Neuronal stem cell (in vitro differentiated cells): ENCODE results near the gene ITPR2.

Experiments
- DNase-seq: peaks from one replicate; pipeline ENCODE4 v3.0.0-alpha.2; 2013; ENCODE audit warnings: low spot score
- H2AFZ ChIP-seq: one replicate; pipeline ENCODE4 v1.6.1; 2013; ENCODE audit warnings: mild to moderate bottlenecking, low read length, inconsistent platforms
- H2AK5ac ChIP-seq: 2 replicates; pipeline ENCODE4 v1.6.1; 2013; ENCODE audit warnings: low read depth, mild to moderate bottlenecking, inconsistent platforms, low read length, moderate library complexity, mixed read lengths
- H2BK120ac ChIP-seq: 2 replicates; pipeline ENCODE4 v1.6.1; 2013; ENCODE audit warnings: low read depth, mild to moderate bottlenecking, inconsistent platforms, low read length, moderate library complexity, mixed read lengths
- H2BK12ac ChIP-seq: one replicate; pipeline ENCODE4 v1.6.1; 2013; ENCODE audit warnings: low read length, inconsistent platforms
- H2BK15ac ChIP-seq: 2 replicates; pipeline ENCODE4 v1.6.1; 2013; ENCODE audit warnings: mild to moderate bottlenecking, low read length, inconsistent platforms, mixed read lengths
- H2BK5ac ChIP-seq: one replicate; pipeline ENCODE4 v1.6.1; 2013; ENCODE audit warnings: inconsistent platforms, mild to moderate bottlenecking, low read length, moderate library complexity
- H3K14ac ChIP-seq: one replicate; pipeline ENCODE4 v1.6.1; 2013; ENCODE audit warnings: low read length, inconsistent platforms
- H3K18ac ChIP-seq: 2 replicates; pipeline ENCODE4 v1.6.1; 2013; ENCODE audit warnings: low read length, inconsistent platforms
- H3K23ac ChIP-seq: 2 replicates; pipeline ENCODE4 v1.6.1; 2013; ENCODE audit warnings: low read depth, mild to moderate bottlenecking, mixed read lengths, low read length, inconsistent platforms; ENCODE audit not compliant: poor library complexity
- H3K27ac ChIP-seq: replicated peaks from 3 replicates; pipeline ENCODE4 v1.5.1; 2013; ENCODE audit warnings: low read length, inconsistent platforms
- H3K27me3 ChIP-seq, 3 experiments: 2 replicates each; pipeline ENCODE4 v1.6.1; 2013; ENCODE audit warnings: low read length in 3 of 3, mild to moderate bottlenecking in 2 of 3, inconsistent platforms in 1 of 3, low read depth in 1 of 3, mixed read lengths in 1 of 3, moderate library complexity in 1 of 3; ENCODE audit not compliant: control insufficient read depth in 3 of 3, insufficient read depth in 3 of 3
- H3K36me3 ChIP-seq, 2 donors: replicated peaks in 1 of 2; 2 replicates each; pipeline ENCODE4 v1.6.1; 2013; ENCODE audit warnings: low read length in 2 of 2; ENCODE audit not compliant: control insufficient read depth in 2 of 2, insufficient read depth in 2 of 2
- H3K4ac ChIP-seq: 2 replicates; pipeline ENCODE4 v1.6.1; 2013; ENCODE audit warnings: inconsistent platforms, mild to moderate bottlenecking, low read length, moderate library complexity
- H3K4me1 ChIP-seq, 2 donors: 1 replicate in 1 of 2; 2 replicates in 1 of 2; pipeline ENCODE4 v1.6.1; 2013; ENCODE audit warnings: low read length in 2 of 2, low read depth in 1 of 2; ENCODE audit not compliant: control insufficient read depth in 2 of 2, insufficient read depth in 1 of 2
- H3K4me2 ChIP-seq: one replicate; pipeline ENCODE4 v1.6.1; 2013; ENCODE audit warnings: mild to moderate bottlenecking, low read length, inconsistent platforms; ENCODE audit not compliant: insufficient read depth, poor library complexity, severe bottlenecking
- H3K4me3 ChIP-seq, 2 donors: 2 replicates each; pipeline ENCODE4 v1.5.1; 2013; ENCODE audit warnings: low read length in 2 of 2, mild to moderate bottlenecking in 2 of 2, inconsistent platforms in 1 of 2, moderate library complexity in 1 of 2
- H3K79me1 ChIP-seq: one replicate; pipeline ENCODE4 v1.6.1; 2013; ENCODE audit warnings: low read depth, mild to moderate bottlenecking, inconsistent platforms, low read length, moderate library complexity
- H3K9ac ChIP-seq: one replicate; pipeline ENCODE4 v1.6.1; 2013; ENCODE audit warnings: mild to moderate bottlenecking, low read depth, low read length, inconsistent platforms; ENCODE audit not compliant: poor library complexity
- H3K9me3 ChIP-seq, 2 donors: replicated peaks in 1 of 2; 2 replicates each; pipeline versions ENCODE3 to v1.6.1; 2013; ENCODE audit warnings: low read length in 2 of 2, mild to moderate bottlenecking in 2 of 2, inconsistent platforms in 1 of 2, low read depth in 1 of 2, mixed read lengths in 1 of 2, moderate library complexity in 1 of 2; ENCODE audit not compliant: control insufficient read depth in 2 of 2, insufficient read depth in 1 of 2
- H4K8ac ChIP-seq: one replicate; pipeline ENCODE4 v1.6.1; 2013; ENCODE audit warnings: low read depth, mild to moderate bottlenecking, inconsistent platforms, low read length, moderate library complexity
- H4K91ac ChIP-seq: one replicate; pipeline ENCODE4 v1.6.1; 2013; ENCODE audit warnings: low read length, low read depth, mild to moderate bottlenecking, inconsistent platforms; ENCODE audit not compliant: poor library complexity
- WGBS, 2 donors: extraction: QIAGEN DNeasy Blood & Tissue Kit; methylation state at CpG; one replicate each; pipeline ENCODE4 v1.1.7; 2013; ENCODE audit warnings: missing lambda C conversion rate in 2 of 2, mixed read lengths in 1 of 2; ENCODE audit not compliant: insufficient read length in 2 of 2, insufficient replicate concordance in 1 of 2; ENCODE audit errors: extremely low coverage in 2 of 2; 5-methylcytosine and 5-hydroxymethylcytosine counted together

Gene ITPR2

DNA sequence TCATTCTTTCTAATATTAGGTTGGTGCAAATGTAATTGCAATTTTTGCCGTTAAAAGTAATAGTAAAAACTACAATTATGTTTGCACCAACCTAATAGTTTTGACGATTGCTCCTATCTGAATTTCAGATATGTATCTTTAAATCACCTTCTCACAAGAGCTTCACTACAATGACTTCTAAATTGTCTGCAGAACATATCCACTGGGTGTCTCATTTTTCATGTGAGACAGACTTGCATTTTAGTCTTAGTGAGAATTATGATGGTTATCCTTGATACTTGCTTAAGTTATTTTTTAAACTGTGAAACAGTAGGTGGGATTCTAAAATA is 84.6 kb downstream of the ITPR2 start:
- H3K14ac ChIP-seq = no peak overlapping the region
- no peak overlapping the region for H3K4ac ChIP-seq
- WGBS, 2 donors = no CpG with 5 or more reads among the region's 2 CpGs
- peaks cover 0 to 16% of the 10 kb centered on the region in 2 donors for H3K4me1 ChIP-seq
- DNase-seq = no peak
- no peak overlapping the region for H2BK12ac ChIP-seq
- no peak overlapping the region for H2BK120ac ChIP-seq
- H2AFZ ChIP-seq = no peak overlapping the region
- no peak overlapping the region for H4K8ac ChIP-seq
- no peaks in the 10 kb centered on the region for H3K36me3 ChIP-seq
- no peak overlapping the region for H3K4me2 ChIP-seq
- H3K4me3 ChIP-seq = no peak overlapping the region
- H3K27ac ChIP-seq = no peak overlapping the region
- H3K9ac ChIP-seq = no peak overlapping the region
- no peak overlapping the region for H2AK5ac ChIP-seq
- no peak overlapping the region for H3K23ac ChIP-seq
- H3K9me3 ChIP-seq = no peaks in the 10 kb centered on the region
- no peaks in the 10 kb centered on the region for H3K27me3 ChIP-seq
- no peak overlapping the region for H2BK5ac ChIP-seq
- H3K79me1 ChIP-seq = no peaks in the 10 kb centered on the region
- H4K91ac ChIP-seq = no peak overlapping the region
- no peak overlapping the region for H2BK15ac ChIP-seq
- H3K18ac ChIP-seq = no peak overlapping the region

GRCh38 chr12:26746121-26746714 is 86.8 kb downstream of the ITPR2 start:
- H3K27me3 ChIP-seq = no peaks in the 10 kb centered on the region
- H3K18ac ChIP-seq = no peak overlapping the region
- no peak overlapping the region for H3K4ac ChIP-seq
- H4K8ac ChIP-seq = no peak overlapping the region
- no peak overlapping the region for H3K9ac ChIP-seq
- H2BK120ac ChIP-seq = no peak overlapping the region
- H3K14ac ChIP-seq = no peak overlapping the region
- no peak overlapping the region for H2AK5ac ChIP-seq
- H3K4me1 ChIP-seq = peaks cover 0 to 16% of the 10 kb centered on the region in 2 donors
- no CpG with 5 or more reads among the region's 4 CpGs for WGBS, 2 donors
- H3K79me1 ChIP-seq = no peaks in the 10 kb centered on the region
- no peak overlapping the region for H3K27ac ChIP-seq
- H3K4me3 ChIP-seq = no peak overlapping the region
- H3K23ac ChIP-seq = no peak overlapping the region
- no peaks in the 10 kb centered on the region for H3K36me3 ChIP-seq
- no peak overlapping the region for H2BK15ac ChIP-seq
- no peak overlapping the region for H3K4me2 ChIP-seq
- H3K9me3 ChIP-seq = no peaks in the 10 kb centered on the region
- H2BK12ac ChIP-seq = no peak overlapping the region
- no peak for DNase-seq
- H4K91ac ChIP-seq = no peak overlapping the region
- H2BK5ac ChIP-seq = no peak overlapping the region
- H2AFZ ChIP-seq = peak overlapping the region; percentile 13

- H2BK120ac ChIP-seq = no peak overlapping the region
- H3K4ac ChIP-seq = no peak overlapping the region
- H2AFZ ChIP-seq = peak overlapping the region; percentile 14
- no peak overlapping the region for H3K4me3 ChIP-seq
- H4K91ac ChIP-seq = no peak overlapping the region
- no peaks in the 10 kb centered on the region for H3K9me3 ChIP-seq
- no peak overlapping the region for H4K8ac ChIP-seq
- H2AK5ac ChIP-seq = no peak overlapping the region
- H3K27me3 ChIP-seq = no peaks in the 10 kb centered on the region
- H3K14ac ChIP-seq = no peak overlapping the region
- no peaks in the 10 kb centered on the region for H3K36me3 ChIP-seq
- no peak overlapping the region for H3K4me2 ChIP-seq
- no peaks in the 10 kb centered on the region for H3K79me1 ChIP-seq
- no peak overlapping the region for H2BK12ac ChIP-seq
- no CpG with 5 or more reads among the region's 8 CpGs for WGBS, 2 donors
- DNase-seq = no peak
- H3K9ac ChIP-seq = no peak overlapping the region
- H3K4me1 ChIP-seq = peaks cover 0 to 16% of the 10 kb centered on the region in 2 donors
- no peak overlapping the region for H2BK15ac ChIP-seq
- H3K27ac ChIP-seq = no peak overlapping the region
- H3K18ac ChIP-seq = no peak overlapping the region
- no peak overlapping the region for H3K23ac ChIP-seq
- H2BK5ac ChIP-seq = no peak overlapping the region
Measured at GRCh38 chr12:26744697-26745440, 88.1 kb downstream of the ITPR2 start.

- H3K4me1 ChIP-seq = peaks cover 0 to 16% of the 10 kb centered on the region in 2 donors
- no peak overlapping the region for H2BK120ac ChIP-seq
- H3K4me3 ChIP-seq = no peak overlapping the region
- H3K4me2 ChIP-seq = no peak overlapping the region
- H3K79me1 ChIP-seq = no peaks in the 10 kb centered on the region
- no CpG with 5 or more reads among the region's 5 CpGs for WGBS, 2 donors
- H2BK15ac ChIP-seq = no peak overlapping the region
- H2AFZ ChIP-seq = no peak overlapping the region
- no peak overlapping the region for H3K18ac ChIP-seq
- no peak overlapping the region for H3K14ac ChIP-seq
- no peak overlapping the region for H3K23ac ChIP-seq
- no peak overlapping the region for H4K91ac ChIP-seq
- H3K27me3 ChIP-seq = no peaks in the 10 kb centered on the region
- no peak overlapping the region for H3K9ac ChIP-seq
- H3K4ac ChIP-seq = no peak overlapping the region
- H2BK12ac ChIP-seq = no peak overlapping the region
- no peak for DNase-seq
- H3K9me3 ChIP-seq = peaks cover 0 to 4% of the 10 kb centered on the region in 2 donors
- no peak overlapping the region for H4K8ac ChIP-seq
- H2BK5ac ChIP-seq = no peak overlapping the region
- H3K27ac ChIP-seq = no peak overlapping the region
- no peaks in the 10 kb centered on the region for H3K36me3 ChIP-seq
- no peak overlapping the region for H2AK5ac ChIP-seq
Measured at GRCh38 chr12:26744042-26744626, 88.9 kb downstream of the ITPR2 start.
